Activated naive CD8-positive, alpha-beta T cell (primary cell): ENCODE data around the gene APOE.
"Not testable (repeated sequence)": the region's sequence is repeated elsewhere in the genome, so short reads cannot be mapped to it uniquely, and the experiment has no call there.

Experiments used
- H3K27ac Mint-ChIP-seq: one replicate; pipeline ENCODE4 v1.8.0; 2021; ENCODE audit warnings: mixed read lengths
- H3K27me3 Mint-ChIP-seq: one replicate; pipeline ENCODE4 v1.8.0; 2021; ENCODE audit warnings: mixed read lengths
- H3K36me3 Mint-ChIP-seq: one replicate; pipeline ENCODE4 v1.8.0; 2021; ENCODE audit warnings: mixed read lengths
- H3K4me1 Mint-ChIP-seq: one replicate; pipeline ENCODE4 v1.8.0; 2021; ENCODE audit warnings: low read depth, mixed read lengths
- H3K4me3 Mint-ChIP-seq: one replicate; pipeline ENCODE4 v1.8.0; 2021; ENCODE audit warnings: mild to moderate bottlenecking, mixed read lengths
- H3K9me3 Mint-ChIP-seq: one replicate; pipeline ENCODE4 v1.8.0; 2021; ENCODE audit warnings: low read depth, mixed read lengths

The APOE gene

GRCh38 chr19:44913512-44914432 lies 8.2 kb downstream of the APOE start:
- H3K4me3 Mint-ChIP-seq, result peak overlapping the region; percentile 92
- H3K27ac Mint-ChIP-seq, H3K4me1 Mint-ChIP-seq, H3K9me3 Mint-ChIP-seq, H3K36me3 Mint-ChIP-seq: not testable (repeated sequence)
- peaks cover 13% of the 10 kb centered on the region for H3K27me3 Mint-ChIP-seq

GRCh38 chr19:44914433-44915206 lies 9.0 kb downstream of the APOE start, which contains the start of gene APOC1:
APOC1 (plus strand) TSS chr19:44914608; CDS start chr19:44914892, 284 bp downstream.
- H3K36me3 Mint-ChIP-seq, H3K4me1 Mint-ChIP-seq, H3K9me3 Mint-ChIP-seq: not testable (repeated sequence)
- Mint-ChIP-seq H3K4me3 (peak within 1 kb of the TSS; percentile 92), H3K27ac (peak within 1 kb of the TSS; percentile 50), H3K27me3 (peaks cover 13% of the 10 kb centered on the region)

DNA sequence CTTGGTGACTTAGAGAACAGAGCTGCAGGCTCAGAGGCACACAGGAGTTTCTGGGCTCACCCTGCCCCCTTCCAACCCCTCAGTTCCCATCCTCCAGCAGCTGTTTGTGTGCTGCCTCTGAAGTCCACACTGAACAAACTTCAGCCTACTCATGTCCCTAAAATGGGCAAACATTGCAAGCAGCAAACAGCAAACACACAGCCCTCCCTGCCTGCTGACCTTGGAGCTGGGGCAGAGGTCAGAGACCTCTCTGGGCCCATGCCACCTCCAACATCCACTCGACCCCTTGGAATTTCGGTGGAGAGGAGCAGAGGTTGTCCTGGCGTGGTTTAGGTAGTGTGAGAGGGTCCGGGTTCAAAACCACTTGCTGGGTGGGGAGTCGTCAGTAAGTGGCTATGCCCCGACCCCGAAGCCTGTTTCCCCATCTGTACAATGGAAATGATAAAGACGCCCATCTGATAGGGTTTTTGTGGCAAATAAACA lies 18.7 kb downstream of the APOE start:
- H3K27ac Mint-ChIP-seq, result no peak overlapping the region
- H3K9me3 Mint-ChIP-seq, result no peaks in the 10 kb centered on the region
- H3K27me3 Mint-ChIP-seq, result peaks cover 9% of the 10 kb centered on the region
- peaks cover 8% of the 10 kb centered on the region for H3K4me1 Mint-ChIP-seq
- H3K36me3 Mint-ChIP-seq, result no peaks in the 10 kb centered on the region
- H3K4me3 Mint-ChIP-seq, result no peak overlapping the region

DNA sequence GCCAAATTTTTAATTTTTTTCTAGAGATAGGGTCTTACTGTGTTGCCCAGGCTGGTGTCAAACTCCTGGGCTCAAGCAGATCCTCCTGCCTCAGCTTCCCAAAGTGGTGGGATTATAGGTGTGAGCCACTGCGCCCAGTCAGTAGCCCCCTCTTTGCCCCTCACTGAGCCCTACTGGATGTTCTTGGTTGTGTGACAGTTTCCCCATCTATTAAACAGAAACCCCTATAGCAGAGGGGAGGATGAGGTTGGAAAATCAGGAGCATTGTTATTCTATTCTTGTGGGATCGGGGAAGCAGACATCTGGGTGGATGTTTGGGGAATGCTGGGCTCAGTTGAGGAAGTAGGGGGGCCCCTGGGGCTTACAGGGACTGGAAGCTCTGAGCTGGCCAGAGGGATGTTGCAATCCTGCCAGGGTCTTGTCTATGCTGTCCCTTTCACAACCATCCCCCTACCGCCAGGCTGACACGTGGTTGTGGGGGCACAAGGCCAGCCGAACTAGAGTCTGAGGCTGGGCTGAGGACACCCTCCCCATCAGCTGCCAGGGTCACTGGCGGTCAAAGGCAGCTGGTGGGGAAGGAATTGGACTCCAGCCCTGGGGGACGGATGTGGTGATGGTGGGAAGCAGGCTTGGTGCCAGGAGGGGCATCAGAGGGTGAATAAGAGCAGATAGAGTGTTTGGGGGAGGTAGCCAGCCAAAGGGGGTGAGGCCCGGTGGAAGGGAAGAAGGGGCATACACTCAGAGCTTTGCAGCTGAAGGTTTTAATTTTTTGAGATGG lies 19.7 kb downstream of the APOE start:
- no peaks in the 10 kb centered on the region for H3K9me3 Mint-ChIP-seq
- no peak overlapping the region for H3K4me3 Mint-ChIP-seq
- H3K27ac Mint-ChIP-seq, result no peak overlapping the region
- H3K27me3 Mint-ChIP-seq, result peaks cover 9% of the 10 kb centered on the region
- no peaks in the 10 kb centered on the region for H3K36me3 Mint-ChIP-seq
- H3K4me1 Mint-ChIP-seq, result peaks cover 8% of the 10 kb centered on the region

GRCh38 chr19:44926245-44927077 lies 20.9 kb downstream of the APOE start:
- not testable (repeated sequence) for H3K27me3 Mint-ChIP-seq, H3K9me3 Mint-ChIP-seq, H3K27ac Mint-ChIP-seq, H3K4me1 Mint-ChIP-seq, H3K36me3 Mint-ChIP-seq
- H3K4me3 Mint-ChIP-seq, result peak overlapping the region; percentile 49

GRCh38 chr19:44927746-44928145 lies 22.1 kb downstream of the APOE start:
- Mint-ChIP-seq H3K27ac (no peak overlapping the region), H3K4me1 (peaks cover 8% of the 10 kb centered on the region)

DNA sequence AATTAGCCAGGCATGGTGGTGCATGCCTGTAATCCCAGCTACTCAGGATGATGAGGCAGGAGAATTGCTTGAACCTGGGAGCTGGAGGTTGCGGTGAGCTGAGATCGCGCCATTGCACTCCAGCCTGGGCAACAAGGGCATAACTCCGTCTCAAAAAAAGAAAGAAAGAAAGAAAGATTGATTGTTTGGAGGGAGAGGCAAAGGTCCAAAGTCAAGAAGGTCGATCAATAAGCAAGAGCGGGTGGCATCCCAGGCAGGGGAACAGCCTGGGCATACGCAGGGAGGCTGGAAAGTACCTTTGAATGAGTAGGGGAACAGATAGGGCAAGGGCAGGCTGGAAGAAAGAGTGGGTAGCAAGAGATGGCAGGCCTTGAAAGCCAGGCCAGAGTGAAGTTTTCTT lies 24.5 kb downstream of the APOE start:
- H3K4me1 Mint-ChIP-seq, result peaks cover 8% of the 10 kb centered on the region

More at GRCh38 chr19:44927746-44928145, 22.1 kb downstream of the APOE start:
- Mint-ChIP-seq H3K27me3 (peaks cover 9% of the 10 kb centered on the region), H3K36me3 (no peaks in the 10 kb centered on the region), H3K4me3 (no peak overlapping the region), H3K9me3 (no peaks in the 10 kb centered on the region)

DNA sequence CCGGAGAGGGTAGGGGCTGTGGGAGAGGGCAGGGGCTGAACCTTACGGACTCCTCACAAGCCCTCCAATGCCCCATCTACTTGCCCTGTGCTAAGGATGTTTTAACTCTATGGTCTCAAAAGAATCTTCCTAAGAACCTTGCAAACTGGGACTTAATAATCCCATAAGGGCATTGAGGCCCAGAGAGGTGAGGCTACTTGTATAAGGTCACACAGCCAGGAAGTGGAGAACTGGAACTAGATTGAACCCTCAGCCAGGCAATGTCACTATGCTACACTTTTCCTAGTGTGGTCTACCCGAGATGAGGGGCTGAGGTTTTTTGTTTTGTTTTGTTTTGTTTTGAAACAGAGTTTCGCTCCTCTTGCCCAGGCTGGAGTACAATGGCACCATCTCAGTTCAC lies 25.9 kb downstream of the APOE start:
- H3K4me3 Mint-ChIP-seq, result no peak overlapping the region
- peaks cover 3% of the 10 kb centered on the region for H3K27me3 Mint-ChIP-seq
- no peak overlapping the region for H3K27ac Mint-ChIP-seq
- H3K4me1 Mint-ChIP-seq, result peaks cover 4% of the 10 kb centered on the region
- H3K9me3 Mint-ChIP-seq, result no peaks in the 10 kb centered on the region
- H3K36me3 Mint-ChIP-seq, result no peaks in the 10 kb centered on the region

More for the DNA sequence above, 24.5 kb downstream of the APOE start:
- H3K4me3 Mint-ChIP-seq, result no peak overlapping the region
- no peak overlapping the region for H3K27ac Mint-ChIP-seq
- no peaks in the 10 kb centered on the region for H3K9me3 Mint-ChIP-seq
- H3K36me3 Mint-ChIP-seq, result no peaks in the 10 kb centered on the region
- H3K27me3 Mint-ChIP-seq, result peaks cover 9% of the 10 kb centered on the region

DNA sequence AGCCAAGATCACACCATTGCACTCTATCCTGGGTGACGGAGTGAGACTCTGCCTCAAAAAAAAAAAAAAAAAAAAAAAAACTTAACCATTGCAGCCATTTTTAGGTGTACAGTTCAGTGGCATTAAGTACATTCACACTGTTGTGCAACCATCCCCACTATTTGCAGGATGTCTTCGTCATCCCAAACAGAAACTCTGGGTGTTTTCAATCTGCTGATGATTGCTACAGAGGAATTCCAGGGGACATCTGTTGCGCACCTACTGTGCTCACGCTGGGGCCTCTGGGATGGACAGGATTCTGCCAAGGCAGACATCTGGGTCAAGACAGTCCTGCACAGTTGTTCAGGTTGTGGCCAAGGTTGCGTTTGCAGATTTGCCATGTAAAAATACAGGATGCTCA lies 34.1 kb downstream of the APOE start:
- Mint-ChIP-seq H3K4me3 (no peak overlapping the region), H3K27me3 (no peaks in the 10 kb centered on the region), H3K27ac (no peak overlapping the region), H3K9me3 (no peaks in the 10 kb centered on the region), H3K36me3 (no peaks in the 10 kb centered on the region), H3K4me1 (no peaks in the 10 kb centered on the region)

DNA sequence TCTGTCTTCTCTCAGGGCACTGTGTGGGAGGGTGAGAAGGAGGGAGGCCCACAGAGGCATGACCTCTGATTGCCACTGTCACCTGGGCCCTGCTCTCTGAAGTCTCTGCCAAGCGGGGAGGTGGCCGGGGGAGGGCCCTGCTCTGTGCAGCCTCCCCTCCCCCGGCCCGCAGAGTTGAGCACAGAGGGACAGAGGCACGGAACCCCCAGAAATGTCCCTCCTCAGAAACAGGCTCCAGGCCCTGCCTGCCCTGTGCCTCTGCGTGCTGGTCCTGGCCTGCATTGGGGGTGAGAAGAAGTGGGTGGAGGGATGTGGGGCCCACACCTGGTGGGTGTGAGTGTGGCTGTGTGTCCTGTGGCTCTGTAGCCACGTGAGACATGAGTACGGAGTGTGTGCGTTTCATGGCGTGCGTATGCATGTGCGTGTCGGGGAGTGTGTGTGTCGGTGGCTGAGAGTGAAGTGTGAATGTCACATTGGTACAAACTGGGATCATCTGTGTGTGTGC lies 36.5 kb downstream of the APOE start, which contains the start of gene APOC4:
Gene APOC4, plus strand, starts transcription at position 171 of the 505 bp plus-strand sequence. Its CDS starts 41 bp downstream, at position 212.
- Mint-ChIP-seq H3K4me3 (no peak within 1 kb of the TSS), H3K36me3 (no peaks in the 10 kb centered on the region), H3K4me1 (no peaks in the 10 kb centered on the region), H3K27ac (no peak within 1 kb of the TSS), H3K27me3 (no peaks in the 10 kb centered on the region), H3K9me3 (no peaks in the 10 kb centered on the region)

GRCh38 chr19:44943801-44944249 lies 38.2 kb downstream of the APOE start:
- H3K9me3 Mint-ChIP-seq, result no peaks in the 10 kb centered on the region
- no peak overlapping the region for H3K4me3 Mint-ChIP-seq
- no peaks in the 10 kb centered on the region for H3K27me3 Mint-ChIP-seq
- no peak overlapping the region for H3K27ac Mint-ChIP-seq
- H3K36me3 Mint-ChIP-seq, result no peaks in the 10 kb centered on the region
- H3K4me1 Mint-ChIP-seq, result no peaks in the 10 kb centered on the region

GRCh38 chr19:44947041-44947581 lies 41.5 kb downstream of the APOE start:
- H3K27ac Mint-ChIP-seq, result no peak overlapping the region
- H3K4me3 Mint-ChIP-seq, result no peak overlapping the region
- H3K9me3 Mint-ChIP-seq, result no peaks in the 10 kb centered on the region
- H3K27me3 Mint-ChIP-seq, result no peaks in the 10 kb centered on the region
- H3K4me1 Mint-ChIP-seq, result peaks cover 3% of the 10 kb centered on the region
- no peaks in the 10 kb centered on the region for H3K36me3 Mint-ChIP-seq

DNA sequence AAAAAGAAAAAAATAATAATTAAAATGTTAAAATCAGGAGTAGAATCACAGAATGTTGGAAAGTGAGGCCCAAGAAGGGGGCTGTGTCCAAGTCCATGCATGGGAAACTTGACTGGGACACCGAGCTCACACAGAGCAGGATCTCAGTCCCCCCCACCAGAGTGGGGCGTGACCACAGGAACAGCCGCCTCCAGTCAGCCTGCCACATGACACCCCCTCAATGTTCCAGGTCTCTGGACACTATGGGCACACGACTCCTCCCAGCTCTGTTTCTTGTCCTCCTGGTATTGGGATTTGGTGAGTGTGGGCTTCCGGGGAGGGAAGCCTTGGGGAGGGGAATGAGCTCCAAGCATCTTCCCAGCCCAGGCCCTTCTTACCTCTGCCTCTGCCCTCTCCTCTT lies 42.6 kb downstream of the APOE start:
- H3K27me3 Mint-ChIP-seq, result no peaks in the 10 kb centered on the region

More for the DNA sequence above, 42.6 kb downstream of the APOE start:
- Mint-ChIP-seq H3K4me3 (no peak overlapping the region), H3K27ac (no peak overlapping the region), H3K4me1 (peaks cover 3% of the 10 kb centered on the region), H3K9me3 (no peaks in the 10 kb centered on the region), H3K36me3 (no peaks in the 10 kb centered on the region)
